Measurements from ENCODE around the gene SAMD4B. TPM values are rescaled to one million over a fixed set of nuclear protein-coding genes. Genes with fewer than 3 reads are reported as not detected.

SAMD4B gene
- total and polyA plus RNA-seq, 2 experiments from 2014 or later, result 54.8 to 61.0 TPM

DNA sequence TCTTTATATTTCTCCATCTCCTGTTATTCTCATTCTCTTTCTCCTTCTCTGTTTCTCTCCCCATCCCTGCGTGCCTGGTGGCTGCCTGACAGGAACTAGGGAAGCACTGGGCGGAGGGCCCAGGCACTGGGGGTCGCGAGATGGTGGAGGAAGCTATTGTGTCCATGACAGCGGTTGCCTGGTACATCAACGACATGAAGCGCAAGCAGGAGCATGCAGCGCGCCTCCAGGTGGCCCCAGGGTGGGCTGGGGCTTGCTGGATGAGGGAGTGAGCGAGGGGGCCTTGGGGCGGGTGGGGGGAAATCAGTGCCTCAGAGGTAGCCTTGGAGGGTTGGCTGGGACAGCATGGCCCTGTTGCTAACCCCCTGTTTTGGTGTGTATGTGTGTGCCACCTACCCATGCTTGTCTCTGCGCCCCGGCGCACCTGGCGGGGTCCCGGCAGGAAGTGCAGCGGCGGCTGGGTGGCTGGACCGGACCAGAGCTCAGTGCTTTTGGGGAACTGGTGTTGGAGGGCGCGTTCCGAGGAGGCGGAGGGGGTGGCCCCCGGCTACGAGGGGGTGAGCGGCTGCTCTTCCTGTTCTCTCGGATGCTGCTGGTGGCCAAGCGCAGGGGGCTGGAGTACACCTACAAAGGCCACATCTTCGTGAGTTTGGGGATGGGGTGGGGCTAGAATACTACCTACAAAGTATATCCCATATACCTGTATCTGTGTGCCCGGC is 75.4 kb downstream of the SAMD4B start:
- TF ChIP-seq EZH2phosphoT487 (IDR thresholded peaks at IDR 0.05; ENCODE audit: low read depth, severe bottlenecking, unreplicated experiment) (no peak), EZH2 (IDR thresholded peaks at IDR 0.05; ENCODE audit: borderline replicate concordance) (no peak)
- TF ChIP-seq, protein P1, sequence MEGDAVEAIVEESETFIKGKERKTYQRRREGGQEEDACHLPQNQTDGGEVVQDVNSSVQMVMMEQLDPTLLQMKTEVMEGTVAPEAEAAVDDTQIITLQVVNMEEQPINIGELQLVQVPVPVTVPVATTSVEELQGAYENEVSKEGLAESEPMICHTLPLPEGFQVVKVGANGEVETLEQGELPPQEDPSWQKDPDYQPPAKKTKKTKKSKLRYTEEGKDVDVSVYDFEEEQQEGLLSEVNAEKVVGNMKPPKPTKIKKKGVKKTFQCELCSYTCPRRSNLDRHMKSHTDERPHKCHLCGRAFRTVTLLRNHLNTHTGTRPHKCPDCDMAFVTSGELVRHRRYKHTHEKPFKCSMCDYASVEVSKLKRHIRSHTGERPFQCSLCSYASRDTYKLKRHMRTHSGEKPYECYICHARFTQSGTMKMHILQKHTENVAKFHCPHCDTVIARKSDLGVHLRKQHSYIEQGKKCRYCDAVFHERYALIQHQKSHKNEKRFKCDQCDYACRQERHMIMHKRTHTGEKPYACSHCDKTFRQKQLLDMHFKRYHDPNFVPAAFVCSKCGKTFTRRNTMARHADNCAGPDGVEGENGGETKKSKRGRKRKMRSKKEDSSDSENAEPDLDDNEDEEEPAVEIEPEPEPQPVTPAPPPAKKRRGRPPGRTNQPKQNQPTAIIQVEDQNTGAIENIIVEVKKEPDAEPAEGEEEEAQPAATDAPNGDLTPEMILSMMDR (IDR thresholded peaks at IDR 0.05; ENCODE audit: poor library complexity), result no peak
- H3K9me2 ChIP-seq (replicated peaks; ENCODE audit: insufficient read depth), result no peaks in the 10 kb centered on the region
- no peaks in the 10 kb centered on the region for H3K36me3 ChIP-seq (replicated peaks; ENCODE audit: insufficient read depth, low read depth)
- no peak overlapping the region for H3K4me2 ChIP-seq
- peaks cover 39% of the 10 kb centered on the region for H3K79me2 ChIP-seq
- DNase-seq (ENCODE audit: low spot score), result no peak
- H4K20me1 ChIP-seq (ENCODE audit: insufficient read depth, poor library complexity, severe bottlenecking), result peaks cover 3% of the 10 kb centered on the region
- H3K4me1 ChIP-seq (ENCODE audit: insufficient read depth), result peaks cover 9% of the 10 kb centered on the region
- H3K9me3 ChIP-seq (ENCODE audit: low read depth), result no peaks in the 10 kb centered on the region
- H3K4me3 ChIP-seq, result no peak overlapping the region
- H2AFZ ChIP-seq, result no peak overlapping the region
- H3K27me3 ChIP-seq, result no peaks in the 10 kb centered on the region
- H3K27ac ChIP-seq, result no peak overlapping the region
- 95% methylated on average over 28 of the region's 30 CpGs for WGBS (ENCODE audit: low lambda C conversion rate, missing lambda C conversion rate)

DNA sequence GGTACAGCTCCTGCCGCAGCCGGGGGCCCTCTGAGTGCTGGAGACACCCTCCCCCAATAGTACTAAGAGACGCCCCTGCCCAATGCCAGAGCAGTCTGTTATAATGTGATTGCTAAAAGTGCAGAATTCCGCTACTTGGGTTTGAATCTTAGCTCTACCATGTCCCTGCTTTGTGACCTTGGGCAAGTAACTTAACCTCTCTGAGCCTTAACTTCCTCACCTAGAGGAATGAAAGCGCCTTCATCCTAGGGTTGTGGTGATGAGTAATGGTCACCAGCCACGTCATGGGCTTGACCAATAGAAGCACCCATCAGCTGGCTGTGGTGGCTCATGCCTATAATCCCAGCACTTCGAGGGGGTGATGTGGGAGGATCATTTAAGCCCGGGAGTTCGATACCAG is 76.8 kb downstream of the SAMD4B start:
- Histone ChIP-seq H3K27me3 (no peaks in the 10 kb centered on the region), H4K20me1 (ENCODE audit: insufficient read depth, poor library complexity, severe bottlenecking) (peaks cover 3% of the 10 kb centered on the region), H3K4me1 (ENCODE audit: insufficient read depth) (peaks cover 9% of the 10 kb centered on the region), H3K79me2 (peaks cover 30% of the 10 kb centered on the region), H3K9me2 (replicated peaks; ENCODE audit: insufficient read depth) (no peaks in the 10 kb centered on the region), H3K4me2 (no peak overlapping the region), H3K9me3 (ENCODE audit: low read depth) (no peaks in the 10 kb centered on the region), H3K4me3 (no peak overlapping the region), H3K27ac (no peak overlapping the region), H2AFZ (no peak overlapping the region), H3K36me3 (replicated peaks; ENCODE audit: insufficient read depth, low read depth) (no peaks in the 10 kb centered on the region)
- no peak for DNase-seq (ENCODE audit: low spot score)
- TF ChIP-seq EZH2 (IDR thresholded peaks at IDR 0.05; ENCODE audit: borderline replicate concordance) (no peak), EZH2phosphoT487 (IDR thresholded peaks at IDR 0.05; ENCODE audit: low read depth, severe bottlenecking, unreplicated experiment) (no peak)
- TF ChIP-seq, protein P1 (IDR thresholded peaks at IDR 0.05; ENCODE audit: poor library complexity), result no peak
- WGBS (ENCODE audit: low lambda C conversion rate, missing lambda C conversion rate), result over 99% methylated on average over 9 of the region's 9 CpGs

DNA sequence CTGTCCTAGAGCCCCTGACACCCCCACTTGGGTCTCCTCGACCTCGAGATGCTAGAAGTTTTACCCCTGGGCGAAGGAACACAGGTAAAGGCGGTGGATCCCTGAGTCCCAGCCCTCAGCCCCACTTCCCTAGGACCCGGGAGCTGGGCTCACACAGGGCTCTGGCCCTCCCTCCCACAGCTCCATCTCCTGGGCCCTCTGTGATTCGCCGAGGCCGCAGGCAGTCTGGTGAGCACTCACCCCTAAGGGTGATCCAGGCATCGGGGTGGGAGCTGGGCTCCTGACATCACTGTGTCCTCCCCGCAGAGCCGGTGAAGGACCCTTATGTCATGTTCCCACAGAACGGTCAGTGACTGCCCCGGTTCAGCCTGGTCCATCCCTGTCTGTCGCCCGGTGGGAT is 78.5 kb downstream of the SAMD4B start:
- H3K4me3 ChIP-seq, result no peak overlapping the region
- H3K27me3 ChIP-seq, result no peaks in the 10 kb centered on the region
- H3K79me2 ChIP-seq, result peaks cover 12% of the 10 kb centered on the region
- H3K9me3 ChIP-seq (ENCODE audit: low read depth), result no peaks in the 10 kb centered on the region
- H2AFZ ChIP-seq, result no peak overlapping the region
- no peaks in the 10 kb centered on the region for H4K20me1 ChIP-seq (ENCODE audit: insufficient read depth, poor library complexity, severe bottlenecking)
- no peak for DNase-seq (ENCODE audit: low spot score)
- H3K27ac ChIP-seq, result no peak overlapping the region
- H3K36me3 ChIP-seq (replicated peaks; ENCODE audit: insufficient read depth, low read depth), result no peaks in the 10 kb centered on the region
- 96% methylated on average over 14 of the region's 15 CpGs for WGBS (ENCODE audit: low lambda C conversion rate, missing lambda C conversion rate)
- TF ChIP-seq EZH2 (IDR thresholded peaks at IDR 0.05; ENCODE audit: borderline replicate concordance) (no peak), EZH2phosphoT487 (IDR thresholded peaks at IDR 0.05; ENCODE audit: low read depth, severe bottlenecking, unreplicated experiment) (no peak)
- TF ChIP-seq, protein P1 (IDR thresholded peaks at IDR 0.05; ENCODE audit: poor library complexity), result no peak
- no peaks in the 10 kb centered on the region for H3K4me1 ChIP-seq (ENCODE audit: insufficient read depth)
- no peaks in the 10 kb centered on the region for H3K9me2 ChIP-seq (replicated peaks; ENCODE audit: insufficient read depth)
- no peak overlapping the region for H3K4me2 ChIP-seq

All from hepatocyte (in vitro differentiated cells).